Muscle layer of duodenum (tissue), 2 donors: ENCODE results near the gene SYCE3.

Source experiments
- H3K27ac ChIP-seq: one replicate; pipeline ENCODE4 v1.7.0; 2013; ENCODE audit warnings: mild to moderate bottlenecking, low read length
- H3K27me3 ChIP-seq: one replicate; pipeline ENCODE4 v1.7.0; 2013; ENCODE audit warnings: low read depth, mild to moderate bottlenecking, control low read depth, low read length
- H3K36me3 ChIP-seq, 2 donors: one replicate each; pipeline ENCODE4 v1.7.0; 2013; ENCODE audit warnings: low read length in 2 of 2, control low read depth in 1 of 2, mild to moderate bottlenecking in 1 of 2; ENCODE audit not compliant: insufficient read depth in 2 of 2, control insufficient read depth in 1 of 2
- H3K4me1 ChIP-seq, 2 donors: one replicate each; pipeline ENCODE4 v1.7.0; 2013; ENCODE audit warnings: low read length in 2 of 2, mild to moderate bottlenecking in 2 of 2, control low read depth in 1 of 2, moderate library complexity in 1 of 2; ENCODE audit not compliant: insufficient read depth in 2 of 2, control insufficient read depth in 1 of 2
- H3K4me3 ChIP-seq, 2 donors: one replicate each; pipeline ENCODE4 v1.7.0; 2013; ENCODE audit warnings: low read length in 2 of 2, low read depth in 1 of 2, mild to moderate bottlenecking in 1 of 2
- H3K9me3 ChIP-seq, 2 donors: one replicate each; pipeline ENCODE4 v1.7.0; 2013; ENCODE audit warnings: low read length in 2 of 2, control low read depth in 1 of 2, mild to moderate bottlenecking in 1 of 2; ENCODE audit not compliant: control insufficient read depth in 1 of 2
- donor health status: healthy.

SYCE3 gene

GRCh38 chr22:50561401-50562358 lies 1.0 kb downstream of the SYCE3 start:
- H3K9me3 ChIP-seq: no peaks in the 10 kb centered on the region
- no peaks in the 10 kb centered on the region for H3K27me3 ChIP-seq
- H3K27ac ChIP-seq: no peak overlapping the region
- H3K4me3 ChIP-seq: no peak overlapping the region
- no peaks in the 10 kb centered on the region for H3K36me3 ChIP-seq
- peaks cover 2 to 3% of the 10 kb centered on the region in 2 donors for H3K4me1 ChIP-seq

- H3K9me3 ChIP-seq: no peaks in the 10 kb centered on the region
- no peaks in the 10 kb centered on the region for H3K27me3 ChIP-seq
- H3K27ac ChIP-seq: no peak overlapping the region
- H3K4me3 ChIP-seq: no peak overlapping the region
- peaks cover 2 to 3% of the 10 kb centered on the region in 2 donors for H3K4me1 ChIP-seq
- H3K36me3 ChIP-seq: no peaks in the 10 kb centered on the region
Measured at GRCh38 chr22:50560034-50560433, 2.7 kb downstream of the SYCE3 start.

DNA sequence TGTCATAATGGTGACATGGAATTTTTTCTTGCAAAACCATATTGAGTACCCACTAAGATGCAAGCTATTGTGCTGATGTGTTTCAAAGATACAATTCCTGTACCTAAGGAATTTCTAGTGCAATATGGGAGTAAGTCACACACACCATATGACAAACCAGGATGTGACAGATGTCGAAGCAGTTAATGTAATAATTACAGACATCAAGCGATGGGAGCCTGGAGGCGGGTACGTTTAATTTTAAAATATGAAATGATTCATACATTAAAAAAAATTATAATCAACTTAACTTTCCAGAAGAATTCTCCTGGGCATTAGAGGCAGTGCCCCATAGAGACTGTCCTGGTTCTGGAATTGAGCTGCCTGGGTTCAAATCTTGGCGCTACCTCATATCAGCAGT lies 6.0 kb downstream of the SYCE3 start:
- no peak overlapping the region for H3K27ac ChIP-seq
- no peaks in the 10 kb centered on the region for H3K9me3 ChIP-seq
- no peaks in the 10 kb centered on the region for H3K36me3 ChIP-seq
- no peak overlapping the region for H3K4me3 ChIP-seq
- H3K27me3 ChIP-seq: no peaks in the 10 kb centered on the region
- H3K4me1 ChIP-seq: no peaks in the 10 kb centered on the region

DNA sequence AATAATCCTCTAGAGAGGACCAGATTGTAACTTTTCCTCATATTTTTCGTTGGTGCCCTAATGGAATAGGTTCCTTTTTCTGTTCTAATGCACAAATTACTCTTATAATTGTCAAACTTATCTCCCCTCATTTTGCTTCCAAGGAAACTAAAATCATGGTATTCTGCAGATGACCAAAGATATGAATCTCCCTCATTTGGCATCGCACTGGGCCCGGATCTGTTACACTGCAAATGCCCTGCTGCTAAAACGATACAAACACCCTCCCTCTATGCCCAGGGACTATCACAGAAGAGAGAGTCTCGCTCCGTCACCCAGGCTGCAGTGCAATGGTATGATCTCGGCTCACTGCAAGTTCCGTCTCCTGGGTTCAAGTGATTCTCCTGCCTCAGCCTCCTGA lies 9.4 kb downstream of the SYCE3 start:
- peaks cover 4% of the 10 kb centered on the region for H3K27me3 ChIP-seq
- H3K36me3 ChIP-seq: no peaks in the 10 kb centered on the region
- H3K4me3 ChIP-seq: no peak overlapping the region
- H3K9me3 ChIP-seq: no peaks in the 10 kb centered on the region
- H3K4me1 ChIP-seq: peaks cover 0 to 7% of the 10 kb centered on the region in 2 donors
- H3K27ac ChIP-seq: no peak overlapping the region

GRCh38 chr22:50551160-50551752 lies 11.5 kb downstream of the SYCE3 start:
- H3K4me3 ChIP-seq: no peak overlapping the region
- H3K27ac ChIP-seq: no peak overlapping the region
- peaks cover 4% of the 10 kb centered on the region for H3K27me3 ChIP-seq
- no peaks in the 10 kb centered on the region for H3K9me3 ChIP-seq
- H3K4me1 ChIP-seq: peaks cover 0 to 17% of the 10 kb centered on the region in 2 donors
- H3K36me3 ChIP-seq: no peaks in the 10 kb centered on the region

DNA sequence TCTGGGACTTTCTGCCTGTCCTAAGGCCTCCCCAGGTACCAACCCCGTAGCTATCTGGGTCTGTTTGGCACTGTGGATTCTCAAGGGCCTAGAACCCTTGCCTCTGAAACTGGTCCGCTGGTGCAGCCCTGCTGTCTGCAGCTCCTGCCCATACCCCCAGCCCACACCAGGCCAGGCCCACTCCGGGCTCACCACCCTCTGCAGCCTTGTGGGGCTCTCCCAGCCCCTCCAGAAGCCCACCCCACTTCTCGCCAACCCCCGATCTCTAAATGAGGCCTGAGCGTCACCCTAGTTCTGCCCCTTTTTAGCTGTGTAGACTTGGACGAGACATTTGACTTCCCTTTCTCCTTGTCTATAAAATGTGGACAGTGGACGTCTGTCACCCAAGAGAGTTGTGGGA lies 12.3 kb downstream of the SYCE3 start:
- Histone ChIP-seq H3K27ac (no peak overlapping the region), H3K4me1 (peaks cover 0 to 17% of the 10 kb centered on the region in 2 donors), H3K27me3 (peaks cover 4% of the 10 kb centered on the region), H3K4me3 (no peak overlapping the region), H3K36me3 (no peaks in the 10 kb centered on the region), H3K9me3 (no peaks in the 10 kb centered on the region)

GRCh38 chr22:50548921-50549790 lies 13.6 kb downstream of the SYCE3 start:
- H3K9me3 ChIP-seq: no peaks in the 10 kb centered on the region
- peaks cover 0 to 21% of the 10 kb centered on the region in 2 donors for H3K4me1 ChIP-seq
- no peak overlapping the region for H3K27ac ChIP-seq
- peak overlapping the region in 1 of 2 donors; percentile 34 for H3K4me3 ChIP-seq
- no peaks in the 10 kb centered on the region for H3K36me3 ChIP-seq
- peaks cover 4% of the 10 kb centered on the region for H3K27me3 ChIP-seq

DNA sequence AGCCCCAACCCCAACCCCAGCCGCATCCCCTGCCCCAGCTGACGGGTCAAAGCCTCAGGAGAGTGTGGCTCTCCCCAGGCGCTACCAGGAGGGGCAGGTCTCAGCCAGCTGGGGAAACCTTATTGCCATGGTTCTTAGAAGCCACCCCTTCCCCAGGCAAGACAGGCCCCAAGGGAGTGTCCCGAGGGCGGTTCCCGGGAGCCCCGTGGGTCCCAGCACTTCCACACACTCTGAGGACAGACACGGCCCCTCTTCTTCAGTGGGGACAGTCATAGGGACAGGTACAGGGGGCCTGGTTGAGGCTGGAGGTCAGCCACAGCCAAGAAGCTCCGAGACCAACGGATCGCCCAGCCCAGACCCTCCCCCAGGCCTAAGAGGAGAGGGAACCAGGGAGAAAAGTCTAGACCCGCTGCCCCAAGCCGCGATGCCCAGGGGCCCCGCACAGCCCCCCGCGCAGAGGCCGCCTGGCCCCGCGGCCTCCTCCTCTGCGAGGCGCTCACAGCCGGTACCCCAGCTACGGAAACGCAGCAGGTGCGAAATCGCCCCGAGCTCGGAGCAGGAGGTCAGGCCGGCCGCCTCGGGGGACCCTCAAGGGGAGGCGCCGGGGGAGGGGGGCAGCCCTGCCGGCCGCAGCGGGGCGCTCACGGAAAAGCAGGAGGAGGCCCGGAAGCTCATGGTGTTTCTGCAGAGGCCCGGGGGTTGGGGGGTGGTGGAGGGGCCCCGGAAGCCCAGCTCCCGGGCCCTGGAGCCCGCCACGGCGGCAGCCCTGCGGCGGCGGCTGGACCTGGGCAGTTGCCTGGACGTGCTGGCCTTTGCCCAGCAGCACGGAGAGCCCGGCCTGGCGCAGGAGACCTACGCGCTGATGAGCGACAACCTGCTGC lies 14.4 kb downstream of the SYCE3 start:
- H3K4me1 ChIP-seq: peaks cover 0 to 21% of the 10 kb centered on the region in 2 donors
- no peaks in the 10 kb centered on the region for H3K36me3 ChIP-seq
- no peaks in the 10 kb centered on the region for H3K9me3 ChIP-seq
- H3K27me3 ChIP-seq: peaks cover 4% of the 10 kb centered on the region
- peak overlapping the region in 1 of 2 donors; percentile 34 for H3K4me3 ChIP-seq
- no peak overlapping the region for H3K27ac ChIP-seq

- H3K4me1 ChIP-seq: peaks cover 0 to 21% of the 10 kb centered on the region in 2 donors
- H3K9me3 ChIP-seq: no peaks in the 10 kb centered on the region
- no peak overlapping the region for H3K4me3 ChIP-seq
- peaks cover 4% of the 10 kb centered on the region for H3K27me3 ChIP-seq
- no peaks in the 10 kb centered on the region for H3K36me3 ChIP-seq
- no peak overlapping the region for H3K27ac ChIP-seq
Measured at GRCh38 chr22:50547263-50547985, 15.3 kb downstream of the SYCE3 start.
